K562 treated with DMSO at 1 percent for 12 hours (cell line): ENCODE data around the gene SLC29A4. TPM values are rescaled to one million over a fixed set of nuclear protein-coding genes. Genes with fewer than 3 reads are reported as not detected.

Experiments
- total RNA-seq: library from RNA; unstranded; fragments of 300-600 nt; gene quantifications from 2 replicates; pipeline ENCODE4 v1.2.3, GENCODE V29; 2022; ENCODE audit not compliant: insufficient read depth

The SLC29A4 gene
- 0.91 and 2.3 TPM in 2 replicates for total RNA-seq

GRCh38 chr7:5282543-5283316 lies at the start of gene SLC29A4:
TSS of gene SLC29A4 (plus strand) at chr7:5282943. CDS start at chr7:5287817, 4,874 bp downstream.

Other genes with a start within 250 kb of the SLC29A4 start
- gene RBAK, start 237.1 kb upstream of the SLC29A4 start, total RNA-seq = 1.6 and 7.6 TPM in 2 replicates
- 62.3 and 87.0 TPM in 2 replicates for gene WIPI2, start 92.7 kb upstream of the SLC29A4 start, total RNA-seq
- gene TNRC18, start 140.9 kb downstream of the SLC29A4 start, total RNA-seq = 10.2 and 37.7 TPM in 2 replicates
- 4.5 and 20.5 TPM in 2 replicates for gene FBXL18, start 230.9 kb downstream of the SLC29A4 start, total RNA-seq
- gene ACTB, start 247.7 kb downstream of the SLC29A4 start, total RNA-seq = 1,909 and 2,517 TPM in 2 replicates